GM12801 (cell line): ENCODE measurements around the gene CLPTM1L.

Source experiments
- TF ChIP-seq, protein P1 (sequence below): IDR thresholded peaks from one replicate; pipeline ENCODE4 v1.5.1; 2011; ENCODE audit warnings: control low read depth; ENCODE audit not compliant: insufficient read length; ENCODE audit errors: extremely low read depth

Gene CLPTM1L

GRCh38 chr5:1368756-1369155 is 23.9 kb upstream of the CLPTM1L start:
- TF ChIP-seq, protein P1, sequence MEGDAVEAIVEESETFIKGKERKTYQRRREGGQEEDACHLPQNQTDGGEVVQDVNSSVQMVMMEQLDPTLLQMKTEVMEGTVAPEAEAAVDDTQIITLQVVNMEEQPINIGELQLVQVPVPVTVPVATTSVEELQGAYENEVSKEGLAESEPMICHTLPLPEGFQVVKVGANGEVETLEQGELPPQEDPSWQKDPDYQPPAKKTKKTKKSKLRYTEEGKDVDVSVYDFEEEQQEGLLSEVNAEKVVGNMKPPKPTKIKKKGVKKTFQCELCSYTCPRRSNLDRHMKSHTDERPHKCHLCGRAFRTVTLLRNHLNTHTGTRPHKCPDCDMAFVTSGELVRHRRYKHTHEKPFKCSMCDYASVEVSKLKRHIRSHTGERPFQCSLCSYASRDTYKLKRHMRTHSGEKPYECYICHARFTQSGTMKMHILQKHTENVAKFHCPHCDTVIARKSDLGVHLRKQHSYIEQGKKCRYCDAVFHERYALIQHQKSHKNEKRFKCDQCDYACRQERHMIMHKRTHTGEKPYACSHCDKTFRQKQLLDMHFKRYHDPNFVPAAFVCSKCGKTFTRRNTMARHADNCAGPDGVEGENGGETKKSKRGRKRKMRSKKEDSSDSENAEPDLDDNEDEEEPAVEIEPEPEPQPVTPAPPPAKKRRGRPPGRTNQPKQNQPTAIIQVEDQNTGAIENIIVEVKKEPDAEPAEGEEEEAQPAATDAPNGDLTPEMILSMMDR, result no peak

GRCh38 chr5:1368236-1368635 is 23.3 kb upstream of the CLPTM1L start:
- TF ChIP-seq, protein P1, result no peak

- TF ChIP-seq, protein P1, result no peak
These were observed 22.2 kb upstream of the CLPTM1L start for GRCh38 chr5:1367149-1367548.

GRCh38 chr5:1366514-1366913 is 21.6 kb upstream of the CLPTM1L start:
- TF ChIP-seq, protein P1, result no peak

GRCh38 chr5:1364211-1364610 is 19.3 kb upstream of the CLPTM1L start:
- TF ChIP-seq, protein P1, result no peak

DNA sequence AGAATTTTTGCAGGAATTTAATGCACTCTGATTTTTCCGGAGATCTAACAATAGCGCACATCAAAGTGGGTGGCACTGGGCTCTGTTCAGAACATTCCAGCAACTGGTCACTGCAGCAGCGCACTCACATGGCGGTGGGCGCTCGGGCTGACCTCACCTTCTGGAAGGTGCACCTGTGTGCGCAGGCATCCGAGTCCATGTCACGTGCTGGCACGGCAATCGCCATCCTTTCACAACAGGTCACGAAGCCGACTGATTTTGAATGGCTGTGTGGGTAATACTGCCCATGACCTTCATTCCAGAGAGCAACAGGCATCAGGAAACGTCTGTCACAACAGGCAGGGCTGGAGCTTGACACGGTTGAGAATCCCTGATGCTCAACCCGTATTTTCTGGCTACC is 18.7 kb upstream of the CLPTM1L start:
- TF ChIP-seq, protein P1, result no peak

- TF ChIP-seq, protein P1, result no peak
These were observed 18.3 kb upstream of the CLPTM1L start for GRCh38 chr5:1363160-1363559.
